Liver (tissue), 9 donors: ENCODE measurements around the gene ADAMTS19. TPM values are rescaled to one million over a fixed set of nuclear protein-coding genes. Genes with fewer than 3 reads are reported as not detected.

Source experiments
- DNase-seq: peaks from one replicate; pipeline ENCODE4 v3.0.0-alpha.2; 2017; ENCODE audit warnings: low spot score
- H3K27ac ChIP-seq, 2 donors: one replicate each; pipeline ENCODE4 v1.7.0; 2013; ENCODE audit warnings: inconsistent platforms in 2 of 2, low read length in 2 of 2, control low read depth in 1 of 2, low read depth in 1 of 2, mild to moderate bottlenecking in 1 of 2
- H3K27me3 ChIP-seq, 4 donors: one replicate each; pipeline versions ENCODE4 v1.6.1 to v1.7.0; 2013; ENCODE audit warnings: low read length in 3 of 4, inconsistent platforms in 1 of 4, mild to moderate bottlenecking in 1 of 4, moderate library complexity in 1 of 4; ENCODE audit not compliant: control insufficient read depth in 4 of 4, insufficient read depth in 4 of 4
- H3K36me3 ChIP-seq, 4 donors: one replicate each; pipeline versions ENCODE4 v1.6.1 to v1.7.0; 2013; ENCODE audit warnings: low read length in 3 of 4, mild to moderate bottlenecking in 3 of 4, low read depth in 1 of 4, moderate library complexity in 1 of 4; ENCODE audit not compliant: control insufficient read depth in 4 of 4, insufficient read depth in 3 of 4
- H3K4me1 ChIP-seq, 4 donors: one replicate each; pipeline versions ENCODE4 v1.6.1 to v1.7.0; 2013; ENCODE audit warnings: low read length in 3 of 4, mild to moderate bottlenecking in 3 of 4, moderate library complexity in 1 of 4; ENCODE audit not compliant: control insufficient read depth in 4 of 4, insufficient read depth in 4 of 4
- H3K4me3 ChIP-seq, 3 donors: one replicate each; pipeline versions ENCODE4 v1.6.1 to v1.7.0; 2013; ENCODE audit warnings: low read length in 3 of 3, control low read depth in 1 of 3, low read depth in 1 of 3, mild to moderate bottlenecking in 1 of 3
- H3K9ac ChIP-seq, 2 donors: one replicate each; pipeline ENCODE4 v1.7.0; 2013; ENCODE audit warnings: low read length in 2 of 2, mild to moderate bottlenecking in 2 of 2, moderate library complexity in 2 of 2, control low read depth in 1 of 2, low read depth in 1 of 2
- H3K9me3 ChIP-seq, 4 donors: one replicate each; pipeline versions ENCODE4 v1.6.1 to v1.7.0; 2013; ENCODE audit warnings: low read length in 3 of 4; ENCODE audit not compliant: control insufficient read depth in 4 of 4
- ATF3 ChIP-seq: IDR thresholded peaks from 2 replicates; pipeline ENCODE4 v1.6.1; 2016; ENCODE audit warnings: antibody characterized with exemption
- CTCF ChIP-seq: fragments of 150-350 bp; IDR thresholded peaks from 2 replicates; pipeline ENCODE4 v1.5.1; 2017; ENCODE audit warnings: improper control_type of control experiment, low read depth, low read length; ENCODE audit not compliant: missing input control
- EGR1 ChIP-seq, 2 donors: IDR thresholded peaks; 2 replicates each; pipeline ENCODE4 v1.6.1; 2016 to 2018; ENCODE audit warnings: antibody characterized with exemption in 2 of 2, low read depth in 2 of 2
- FOXA1 ChIP-seq: IDR thresholded peaks from 2 replicates; pipeline ENCODE4 v1.6.1; 2016; ENCODE audit warnings: antibody characterized with exemption
- FOXA2 ChIP-seq: IDR thresholded peaks from 2 replicates; pipeline ENCODE4 v1.6.1; 2016; ENCODE audit warnings: antibody characterized with exemption
- GABPA ChIP-seq, 2 donors: IDR thresholded peaks in 1 of 2; conservative IDR thresholded peaks in 1 of 2; 2 replicates each; pipeline ENCODE4 v1.6.1; 2016; ENCODE audit warnings: antibody characterized with exemption in 2 of 2, mild to moderate bottlenecking in 1 of 2, moderate library complexity in 1 of 2
- HNF4A ChIP-seq, 2 donors: conservative IDR thresholded peaks; 2 replicates each; pipeline ENCODE4 v1.6.1; 2016; ENCODE audit warnings: antibody characterized with exemption in 2 of 2, mild to moderate bottlenecking in 2 of 2
- HNF4G ChIP-seq: IDR thresholded peaks from 2 replicates; pipeline ENCODE4 v1.6.1; 2016; ENCODE audit warnings: antibody characterized with exemption
- JUND ChIP-seq, 2 donors: IDR thresholded peaks; 2 replicates each; pipeline ENCODE4 v1.6.1; 2016; ENCODE audit warnings: antibody characterized with exemption in 2 of 2
- MAX ChIP-seq: IDR thresholded peaks from 2 replicates; pipeline ENCODE4 v1.6.1; 2016; ENCODE audit warnings: antibody characterized with exemption
- NR2F2 ChIP-seq: IDR thresholded peaks from 2 replicates; pipeline ENCODE4 v1.6.1; 2016; ENCODE audit warnings: antibody characterized with exemption
- RAD21 ChIP-seq, 2 donors: IDR thresholded peaks; 2 replicates each; pipeline ENCODE4 v1.6.1; 2016; ENCODE audit warnings: antibody characterized with exemption in 2 of 2, mild to moderate bottlenecking in 2 of 2
- REST ChIP-seq: IDR thresholded peaks from 2 replicates; pipeline ENCODE4 v1.6.1; 2016; ENCODE audit warnings: antibody characterized with exemption, mild to moderate bottlenecking
- RXRA ChIP-seq, 2 donors: IDR thresholded peaks; 2 replicates each; pipeline ENCODE4 v1.6.1; 2017 to 2018; ENCODE audit warnings: antibody characterized with exemption in 2 of 2, mild to moderate bottlenecking in 1 of 2
- SP1 ChIP-seq: IDR thresholded peaks from 2 replicates; pipeline ENCODE4 v1.6.1; 2018; ENCODE audit warnings: antibody characterized with exemption, mild to moderate bottlenecking
- TAF1 ChIP-seq: conservative IDR thresholded peaks from 2 replicates; pipeline ENCODE4 v1.6.1; 2016; ENCODE audit warnings: antibody characterized with exemption, mild to moderate bottlenecking
- YY1 ChIP-seq: IDR thresholded peaks from 2 replicates; pipeline ENCODE4 v1.6.1; 2016; ENCODE audit warnings: antibody characterized with exemption, mild to moderate bottlenecking
- ZBTB33 ChIP-seq: IDR thresholded peaks from 2 replicates; pipeline ENCODE4 v1.6.1; 2016; ENCODE audit warnings: antibody characterized with exemption
- WGBS: extraction: QIAGEN DNeasy Blood & Tissue Kit; methylation state at CpG from one replicate; pipeline ENCODE4 v1.1.7; 2013; 5-methylcytosine and 5-hydroxymethylcytosine counted together
- polyA plus RNA-seq, 2 donors: library from polyadenylated mRNA; stranded (reverse) in 1 of 2; unstranded in 1 of 2; fragments of 200-250 nt in 1 of 2; fragments of >200 nt in 1 of 2; fragmentation: Nextera tagmentation in 1 of 2; extraction: Ambion mirVana in 1 of 2; gene quantifications; one replicate each; pipeline versions ENCODE4 v1.2.1 to v1.2.3, GENCODE V29; 2013 to 2015
- total RNA-seq, 2 donors: library from RNA; depleted of rRNA; stranded (reverse); fragments of >200 nt; gene quantifications; one replicate each; pipeline ENCODE4 v1.2.3, GENCODE V29; 2014
- donor health status: healthy.
- donor health status: healthy.
- donor health status: healthy.
- donor health status: healthy.
- donor health status: healthy.

ADAMTS19 gene
- total and polyA plus RNA-seq, 4 donors, result 0.09 TPM; not detected in 3

GRCh38 chr5:129440424-129440823 is 19.7 kb upstream of the ADAMTS19 start:
- no peaks in the 10 kb centered on the region for H3K4me1 ChIP-seq
- no peaks in the 10 kb centered on the region for H3K36me3 ChIP-seq
- no peak overlapping the region for H3K9ac ChIP-seq
- 82% methylated on average over 6 of the region's 6 CpGs for WGBS
- DNase-seq, result no peak
- H3K27ac ChIP-seq, result no peak overlapping the region
- TF ChIP-seq EGR1 (IDR thresholded peaks at IDR 0.05; ENCODE audit: low read depth in 2 of 2) (no peak), GABPA (IDR thresholded peaks at IDR 0.05 in 1 of 2, conservative IDR thresholded peaks at IDR 0.05 in 1 of 2) (no peak), FOXA2 (no peak), RAD21 (IDR thresholded peaks at IDR 0.05) (no peak), SP1 (no peak)
- peaks cover 0 to 1% (median 0%) of the 10 kb centered on the region in 4 donors for H3K9me3 ChIP-seq
- H3K4me3 ChIP-seq, result no peak overlapping the region
- H3K27me3 ChIP-seq, result no peaks in the 10 kb centered on the region

GRCh38 chr5:129441096-129441495 is 19.0 kb upstream of the ADAMTS19 start:
- H3K27me3 ChIP-seq, result no peaks in the 10 kb centered on the region
- no peak overlapping the region for H3K9ac ChIP-seq
- 85% methylated on average over 1 of the region's 1 CpG for WGBS
- no peak overlapping the region for H3K4me3 ChIP-seq
- TF ChIP-seq MAX (no peak), EGR1 (IDR thresholded peaks at IDR 0.05; ENCODE audit: low read depth in 2 of 2) (no peak), RAD21 (IDR thresholded peaks at IDR 0.05) (no peak), HNF4G (no peak), REST (no peak), JUND (IDR thresholded peaks at IDR 0.05) (no peak), CTCF (no peak), TAF1 (no peak), YY1 (no peak), HNF4A (conservative IDR thresholded peaks at IDR 0.05) (no peak), FOXA1 (no peak), GABPA (IDR thresholded peaks at IDR 0.05 in 1 of 2, conservative IDR thresholded peaks at IDR 0.05 in 1 of 2) (no peak), NR2F2 (no peak), FOXA2 (no peak), ZBTB33 (no peak), RXRA (IDR thresholded peaks at IDR 0.05) (no peak), ATF3 (no peak), SP1 (no peak)
- H3K4me1 ChIP-seq, result no peaks in the 10 kb centered on the region
- peaks cover 0 to 1% (median 0%) of the 10 kb centered on the region in 4 donors for H3K9me3 ChIP-seq
- H3K27ac ChIP-seq, result no peak overlapping the region
- no peak for DNase-seq
- H3K36me3 ChIP-seq, result no peaks in the 10 kb centered on the region
